Lung (tissue), 12 donors: ENCODE measurements around the gene PTPRB. TPM values are rescaled to one million over a fixed set of nuclear protein-coding genes. Genes with fewer than 3 reads are reported as not detected.

Experiments
- ATAC-seq: fragments of 200-7000 bp; cut with Tn5 transposase; one replicate; pipeline ENCODE4 v1.9.1; 2020; ENCODE audit warnings: moderate number of reproducible peaks; ENCODE audit not compliant: insufficient read depth, low FRiP score
- DNase-seq, 3 donors: peaks; one replicate each; pipeline ENCODE4 v3.0.0-alpha.2; 2013 to 2017
- H3K27ac ChIP-seq, 2 donors: one replicate each; pipeline ENCODE4 v1.5.1; 2013; ENCODE audit warnings: mild to moderate bottlenecking in 2 of 2, moderate library complexity in 2 of 2, control low read depth in 1 of 2, inconsistent platforms in 1 of 2, low read depth in 1 of 2, low read length in 1 of 2
- H3K27me3 ChIP-seq, 3 donors: one replicate each; pipeline ENCODE4 v1.5.1; 2013; ENCODE audit warnings: low read length in 2 of 3; ENCODE audit not compliant: control insufficient read depth in 3 of 3, insufficient read depth in 3 of 3
- H3K36me3 ChIP-seq, 4 donors: one replicate each; pipeline ENCODE4 v1.5.1; 2013; ENCODE audit warnings: low read length in 4 of 4, mild to moderate bottlenecking in 1 of 4, moderate library complexity in 1 of 4; ENCODE audit not compliant: control insufficient read depth in 4 of 4, insufficient read depth in 4 of 4
- H3K4me1 ChIP-seq, 5 donors: one replicate each; pipeline ENCODE4 v1.5.1; 2013; ENCODE audit warnings: low read length in 5 of 5, mild to moderate bottlenecking in 2 of 5, moderate library complexity in 1 of 5; ENCODE audit not compliant: control insufficient read depth in 5 of 5, insufficient read depth in 5 of 5
- H3K4me3 ChIP-seq: one replicate; pipeline ENCODE4 v1.5.1; 2013; ENCODE audit warnings: mild to moderate bottlenecking, control low read depth, moderate library complexity
- H3K9ac ChIP-seq, 2 donors: one replicate each; pipeline ENCODE4 v1.5.1; 2013; ENCODE audit warnings: low read length in 2 of 2, control low read depth in 1 of 2; ENCODE audit not compliant: insufficient read depth in 1 of 2
- H3K9me3 ChIP-seq, 4 donors: one replicate each; pipeline ENCODE4 v1.5.1; 2013; ENCODE audit warnings: low read length in 3 of 4, mild to moderate bottlenecking in 1 of 4, moderate library complexity in 1 of 4; ENCODE audit not compliant: control insufficient read depth in 4 of 4, insufficient read depth in 3 of 4
- CTCF ChIP-seq: IDR thresholded peaks from 2 replicates; pipeline ENCODE4 v1.5.1; 2012; ENCODE audit warnings: mild to moderate bottlenecking; ENCODE audit errors: control extremely low read depth, extremely low read depth
- WGBS, 2 donors: extraction: QIAGEN DNeasy Blood & Tissue Kit; methylation state at CpG; one replicate each; pipeline ENCODE4 v1.1.7; 2013; 5-methylcytosine and 5-hydroxymethylcytosine counted together
- polyA plus RNA-seq, 2 donors: library from polyadenylated mRNA; stranded (reverse); fragments of 200-250 nt; gene quantifications; one replicate each; pipeline ENCODE4 v1.2.1, GENCODE V29; 2013
- total RNA-seq, 2 donors: library from RNA; depleted of rRNA in 1 of 2; stranded (reverse); fragments of >200 nt in 1 of 2; gene quantifications; one replicate each; pipeline ENCODE4 v1.2.1, GENCODE V29; 2014 to 2021
- donor health status: control.
- donor health status: control.
- donor health status: Bipolar disorder and iron deficiency.
- donor health status: healthy.
- donor health status: DM: yes; HTN: yes; CAD: no.

The PTPRB gene
- total and polyA plus RNA-seq, 4 donors = 15.5 to 93.6 (median 47.9) TPM

- Histone ChIP-seq H3K9ac (no peak overlapping the region), H3K27ac (no peak overlapping the region), H3K4me1 (no peaks in the 10 kb centered on the region), H3K36me3 (peaks cover 0 to 6% (median under 1%) of the 10 kb centered on the region in 4 donors), H3K4me3 (no peak overlapping the region), H3K9me3 (no peaks in the 10 kb centered on the region), H3K27me3 (no peaks in the 10 kb centered on the region)
- DNase-seq (no peak), ATAC-seq (no peak)
- WGBS, 2 donors = 87 to 91% methylated on average over 8 of the region's 8 CpGs
- TF ChIP-seq CTCF = no peak
Observed at GRCh38 chr12:70571029-70571428, 66.2 kb downstream of the PTPRB start.

GRCh38 chr12:70561550-70561949 is 75.7 kb downstream of the PTPRB start:
- no peaks in the 10 kb centered on the region for H3K27me3 ChIP-seq
- ATAC-seq (no peak), DNase-seq (no peak)
- H3K9ac ChIP-seq = no peak overlapping the region
- TF ChIP-seq CTCF = no peak
- H3K9me3 ChIP-seq = no peaks in the 10 kb centered on the region
- H3K36me3 ChIP-seq = peaks cover 0 to 4% (median under 1%) of the 10 kb centered on the region in 4 donors
- 90 to 93% methylated on average over 4 of the region's 4 CpGs for WGBS, 2 donors
- no peak overlapping the region for H3K4me3 ChIP-seq
- no peak overlapping the region for H3K27ac ChIP-seq
- H3K4me1 ChIP-seq = peaks cover 0 to 6% (median 0%) of the 10 kb centered on the region in 5 donors

- 94 to 97% methylated on average over 7 of the region's 7 CpGs for WGBS, 2 donors
- no peak for ATAC-seq
- H3K27me3 ChIP-seq = no peaks in the 10 kb centered on the region
- TF ChIP-seq CTCF = no peak
- H3K9me3 ChIP-seq = no peaks in the 10 kb centered on the region
- no peak overlapping the region for H3K27ac ChIP-seq
- H3K36me3 ChIP-seq = peaks cover 0 to 2% (median under 1%) of the 10 kb centered on the region in 4 donors
- DNase-seq = no peak
- no peak overlapping the region for H3K4me3 ChIP-seq
- H3K4me1 ChIP-seq = peaks cover 0 to 10% (median 1%) of the 10 kb centered on the region in 5 donors
- H3K9ac ChIP-seq = no peak overlapping the region
Observed at GRCh38 chr12:70560671-70561070, 76.6 kb downstream of the PTPRB start.

- DNase-seq = peak in 2 of 3 donors; percentile 26 to 41
- no peaks in the 10 kb centered on the region for H3K36me3 ChIP-seq
- H3K27ac ChIP-seq = no peak overlapping the region
- H3K4me3 ChIP-seq = no peak overlapping the region
- H3K27me3 ChIP-seq = no peaks in the 10 kb centered on the region
- no peak for ATAC-seq
- H3K9ac ChIP-seq = no peak overlapping the region
- no peaks in the 10 kb centered on the region for H3K9me3 ChIP-seq
- TF ChIP-seq CTCF = no peak
- WGBS, 2 donors = 73 to 87% methylated on average over 5 of the region's 5 CpGs
- H3K4me1 ChIP-seq = peaks cover 0 to 17% (median 1%) of the 10 kb centered on the region in 5 donors
Observed at GRCh38 chr12:70559390-70559789, 77.8 kb downstream of the PTPRB start.
